Stomach (tissue), 4 donors: Measurements from ENCODE around the gene RSU1.

Experiments used
- EP300 ChIP-seq: sonication (generic); formaldehyde crosslinking; IDR thresholded peaks from one replicate; pipeline ENCODE4 v1.6.1; 2017; ENCODE audit warnings: antibody characterized with exemption
- POLR2A ChIP-seq, 4 donors: fragments of 450-650 bp; IDR thresholded peaks; one replicate each; pipeline ENCODE4 v1.6.1; 2016; ENCODE audit warnings: antibody characterized with exemption in 4 of 4, control low read depth in 2 of 4, mild to moderate bottlenecking in 1 of 4, moderate library complexity in 1 of 4
- POLR2AphosphoS5 ChIP-seq, 3 donors: sonication (generic); formaldehyde crosslinking; IDR thresholded peaks; one replicate each; pipeline ENCODE4 v1.6.1; 2016; ENCODE audit warnings: antibody characterized with exemption in 3 of 3
- TF ChIP-seq, protein P1 (sequence below), 7 experiments: fragments of 450-650 bp in 4 of 7; fragments of 200-600 bp in 3 of 7; sonication (generic) in 3 of 7; IDR thresholded peaks; one replicate each; pipeline ENCODE4 v1.5.1; 2016 to 2019; ENCODE audit warnings: antibody characterized with exemption in 7 of 7, control low read depth in 2 of 7, mild to moderate bottlenecking in 1 of 7

DNA sequence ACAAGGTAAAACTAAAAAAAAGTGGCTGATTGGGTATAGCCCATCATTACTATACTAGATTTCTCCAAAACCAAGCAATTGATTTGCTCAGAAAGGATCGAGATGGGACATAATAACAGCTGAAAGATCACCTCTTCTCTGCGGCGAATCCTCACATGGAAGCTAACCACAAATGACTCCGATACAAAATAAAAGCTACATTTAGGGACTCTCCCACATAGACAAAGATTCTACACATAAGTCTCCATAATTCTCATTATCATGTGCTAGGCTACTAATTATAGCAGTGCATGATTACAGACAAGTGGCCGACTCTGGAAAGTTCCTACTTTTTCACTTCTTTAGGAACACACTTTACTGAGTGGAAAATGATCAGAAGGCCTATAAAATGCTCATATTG, 116.9 kb downstream of the RSU1 start:
- TF ChIP-seq, protein P1, sequence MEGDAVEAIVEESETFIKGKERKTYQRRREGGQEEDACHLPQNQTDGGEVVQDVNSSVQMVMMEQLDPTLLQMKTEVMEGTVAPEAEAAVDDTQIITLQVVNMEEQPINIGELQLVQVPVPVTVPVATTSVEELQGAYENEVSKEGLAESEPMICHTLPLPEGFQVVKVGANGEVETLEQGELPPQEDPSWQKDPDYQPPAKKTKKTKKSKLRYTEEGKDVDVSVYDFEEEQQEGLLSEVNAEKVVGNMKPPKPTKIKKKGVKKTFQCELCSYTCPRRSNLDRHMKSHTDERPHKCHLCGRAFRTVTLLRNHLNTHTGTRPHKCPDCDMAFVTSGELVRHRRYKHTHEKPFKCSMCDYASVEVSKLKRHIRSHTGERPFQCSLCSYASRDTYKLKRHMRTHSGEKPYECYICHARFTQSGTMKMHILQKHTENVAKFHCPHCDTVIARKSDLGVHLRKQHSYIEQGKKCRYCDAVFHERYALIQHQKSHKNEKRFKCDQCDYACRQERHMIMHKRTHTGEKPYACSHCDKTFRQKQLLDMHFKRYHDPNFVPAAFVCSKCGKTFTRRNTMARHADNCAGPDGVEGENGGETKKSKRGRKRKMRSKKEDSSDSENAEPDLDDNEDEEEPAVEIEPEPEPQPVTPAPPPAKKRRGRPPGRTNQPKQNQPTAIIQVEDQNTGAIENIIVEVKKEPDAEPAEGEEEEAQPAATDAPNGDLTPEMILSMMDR (IDR thresholded peaks at IDR 0.05) = no peak
- TF ChIP-seq POLR2A (IDR thresholded peaks at IDR 0.05) = no peak
- TF ChIP-seq POLR2AphosphoS5 (IDR thresholded peaks at IDR 0.05) = no peak
- no peak for TF ChIP-seq EP300
